ENCODE results near the gene BAG5.

Gene BAG5

DNA sequence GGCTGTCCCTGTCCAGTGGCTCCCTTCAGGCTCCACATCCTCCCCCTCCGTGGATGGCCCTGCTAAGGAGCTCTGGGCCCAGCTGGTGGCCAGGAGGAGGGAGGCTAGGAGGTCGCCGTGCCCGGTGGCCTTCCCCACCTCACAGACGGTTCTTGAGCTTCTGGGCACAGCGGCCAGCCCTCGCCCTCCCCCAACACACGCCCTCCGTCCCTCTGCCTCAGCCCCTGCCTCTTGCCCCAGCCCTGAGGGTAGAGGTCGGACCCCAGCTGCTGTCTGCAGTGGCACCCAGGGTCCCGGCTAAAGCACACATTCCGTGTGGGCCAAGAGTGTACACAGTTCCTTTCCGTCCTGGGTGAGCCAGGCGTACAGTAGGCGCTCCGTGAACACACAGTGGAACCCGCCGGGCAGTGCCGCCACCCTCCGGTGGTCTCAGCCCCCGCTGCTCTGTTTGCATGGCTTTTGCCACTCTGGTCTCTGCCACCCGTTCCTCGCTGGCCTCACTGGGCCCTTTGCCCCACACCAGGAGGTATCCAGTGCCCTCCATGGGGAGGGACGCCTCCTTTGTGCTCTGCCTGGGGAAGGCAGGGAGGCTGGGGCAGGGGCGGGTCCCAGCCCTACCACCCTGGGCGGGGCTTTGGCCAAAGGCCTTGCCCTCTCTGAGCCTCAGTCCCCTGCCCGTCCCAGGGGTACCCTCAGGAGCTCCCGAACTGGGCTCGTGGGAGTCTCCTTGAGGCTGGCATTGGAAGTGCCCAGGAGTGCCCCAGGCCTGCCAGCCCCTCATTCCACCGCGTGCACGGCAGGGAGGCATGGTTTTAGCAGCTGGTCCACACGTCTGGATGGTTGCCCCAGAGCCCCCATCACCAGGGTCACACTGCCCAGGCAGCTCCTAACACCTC lies 20.5 kb downstream of the BAG5 start:
- no peaks in the 10 kb centered on the region for H3K36me3 ChIP-seq (ENCODE audit: low read length)
- H3F3A ChIP-seq (ENCODE audit: insufficient read depth): no peaks in the 10 kb centered on the region
- H3K27ac ChIP-seq (ENCODE audit: low read depth, low read length): no peak overlapping the region
- H3K9me2 ChIP-seq (replicated peaks; ENCODE audit: insufficient read depth, low read length): no peaks in the 10 kb centered on the region
- H3K27me3 ChIP-seq (ENCODE audit: low read length): no peaks in the 10 kb centered on the region
- H4K20me1 ChIP-seq (ENCODE audit: low read depth, low read length): no peaks in the 10 kb centered on the region
- H3K4me2 ChIP-seq (ENCODE audit: low read depth, low read length, poor library complexity, severe bottlenecking): no peak overlapping the region
- H3K4me3 ChIP-seq (ENCODE audit: insufficient read depth, low read length, poor library complexity, severe bottlenecking): no peak overlapping the region
- H3K9me3 ChIP-seq (ENCODE audit: insufficient read depth, low read length): no peaks in the 10 kb centered on the region
- TF ChIP-seq, protein P1, sequence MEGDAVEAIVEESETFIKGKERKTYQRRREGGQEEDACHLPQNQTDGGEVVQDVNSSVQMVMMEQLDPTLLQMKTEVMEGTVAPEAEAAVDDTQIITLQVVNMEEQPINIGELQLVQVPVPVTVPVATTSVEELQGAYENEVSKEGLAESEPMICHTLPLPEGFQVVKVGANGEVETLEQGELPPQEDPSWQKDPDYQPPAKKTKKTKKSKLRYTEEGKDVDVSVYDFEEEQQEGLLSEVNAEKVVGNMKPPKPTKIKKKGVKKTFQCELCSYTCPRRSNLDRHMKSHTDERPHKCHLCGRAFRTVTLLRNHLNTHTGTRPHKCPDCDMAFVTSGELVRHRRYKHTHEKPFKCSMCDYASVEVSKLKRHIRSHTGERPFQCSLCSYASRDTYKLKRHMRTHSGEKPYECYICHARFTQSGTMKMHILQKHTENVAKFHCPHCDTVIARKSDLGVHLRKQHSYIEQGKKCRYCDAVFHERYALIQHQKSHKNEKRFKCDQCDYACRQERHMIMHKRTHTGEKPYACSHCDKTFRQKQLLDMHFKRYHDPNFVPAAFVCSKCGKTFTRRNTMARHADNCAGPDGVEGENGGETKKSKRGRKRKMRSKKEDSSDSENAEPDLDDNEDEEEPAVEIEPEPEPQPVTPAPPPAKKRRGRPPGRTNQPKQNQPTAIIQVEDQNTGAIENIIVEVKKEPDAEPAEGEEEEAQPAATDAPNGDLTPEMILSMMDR (IDR thresholded peaks at IDR 0.05; ENCODE audit: insufficient read depth, low read length, poor library complexity, severe bottlenecking): no peak
- TF ChIP-seq EZH2phosphoT487 (conservative IDR thresholded peaks at IDR 0.05; ENCODE audit: low read length): no peak
- no peaks in the 10 kb centered on the region for H3K79me2 ChIP-seq (ENCODE audit: insufficient read depth, low read length)
- H3K9ac ChIP-seq (ENCODE audit: low read length): no peak overlapping the region
- H2AFZ ChIP-seq (ENCODE audit: low read depth, low read length, severe bottlenecking): no peak overlapping the region

DNA sequence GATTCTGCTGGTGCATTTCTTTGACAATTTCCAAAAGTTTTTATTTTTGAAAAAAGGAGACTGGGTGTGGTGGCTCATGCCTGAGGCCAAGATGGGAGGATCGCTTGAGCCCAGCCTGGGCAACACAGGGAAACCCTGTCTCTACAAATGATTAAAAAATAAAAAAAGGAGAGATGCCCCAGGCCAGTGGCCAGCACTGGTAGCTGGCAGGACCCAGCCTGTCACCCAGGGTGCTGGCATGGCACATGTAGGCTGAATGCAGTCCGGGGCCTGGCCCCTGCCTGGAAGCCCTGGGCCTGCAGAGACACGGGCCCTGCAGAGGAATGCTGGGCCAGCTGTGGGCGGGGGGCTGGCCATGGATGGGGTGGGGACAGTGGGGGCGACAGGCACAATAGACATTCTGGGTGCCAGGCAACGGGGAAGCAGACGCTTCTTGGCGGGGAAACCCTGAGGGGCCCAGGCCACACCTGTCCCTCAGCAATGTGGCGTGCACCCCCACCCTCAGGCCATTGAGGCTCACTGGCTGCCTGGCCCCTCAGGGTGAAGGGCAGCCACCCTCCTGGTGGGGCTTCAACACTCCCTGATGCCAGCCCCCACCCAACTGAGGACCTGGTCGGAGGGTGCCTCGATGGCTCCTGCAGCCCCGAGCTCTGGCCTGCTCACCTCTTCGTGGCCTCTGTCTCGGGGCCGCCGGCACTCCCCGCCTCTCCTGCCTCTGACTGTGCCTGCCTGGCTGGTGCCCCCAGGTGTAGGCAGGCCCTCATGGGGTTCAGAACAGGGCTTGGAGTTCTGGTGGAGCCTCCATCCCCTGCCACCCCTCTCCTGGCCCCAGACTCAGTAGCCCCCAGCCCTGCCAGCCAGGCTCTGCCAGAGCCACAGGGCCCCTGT lies 21.4 kb downstream of the BAG5 start:
- Histone ChIP-seq H3K4me3 (ENCODE audit: insufficient read depth, low read length, poor library complexity, severe bottlenecking) (no peak overlapping the region), H3K9me2 (replicated peaks; ENCODE audit: insufficient read depth, low read length) (no peaks in the 10 kb centered on the region), H3K27me3 (ENCODE audit: low read length) (no peaks in the 10 kb centered on the region), H3K4me2 (ENCODE audit: low read depth, low read length, poor library complexity, severe bottlenecking) (no peak overlapping the region), H3K9ac (ENCODE audit: low read length) (no peak overlapping the region), H3K79me2 (ENCODE audit: insufficient read depth, low read length) (no peaks in the 10 kb centered on the region), H3K9me3 (ENCODE audit: insufficient read depth, low read length) (no peaks in the 10 kb centered on the region), H3K36me3 (ENCODE audit: low read length) (no peaks in the 10 kb centered on the region), H2AFZ (ENCODE audit: low read depth, low read length, severe bottlenecking) (no peak overlapping the region), H3K27ac (ENCODE audit: low read depth, low read length) (no peak overlapping the region), H4K20me1 (ENCODE audit: low read depth, low read length) (no peaks in the 10 kb centered on the region), H3F3A (ENCODE audit: insufficient read depth) (no peaks in the 10 kb centered on the region)
- TF ChIP-seq EZH2phosphoT487 (conservative IDR thresholded peaks at IDR 0.05; ENCODE audit: low read length): no peak
- TF ChIP-seq, protein P1 (IDR thresholded peaks at IDR 0.05; ENCODE audit: insufficient read depth, low read length, poor library complexity, severe bottlenecking): no peak

DNA sequence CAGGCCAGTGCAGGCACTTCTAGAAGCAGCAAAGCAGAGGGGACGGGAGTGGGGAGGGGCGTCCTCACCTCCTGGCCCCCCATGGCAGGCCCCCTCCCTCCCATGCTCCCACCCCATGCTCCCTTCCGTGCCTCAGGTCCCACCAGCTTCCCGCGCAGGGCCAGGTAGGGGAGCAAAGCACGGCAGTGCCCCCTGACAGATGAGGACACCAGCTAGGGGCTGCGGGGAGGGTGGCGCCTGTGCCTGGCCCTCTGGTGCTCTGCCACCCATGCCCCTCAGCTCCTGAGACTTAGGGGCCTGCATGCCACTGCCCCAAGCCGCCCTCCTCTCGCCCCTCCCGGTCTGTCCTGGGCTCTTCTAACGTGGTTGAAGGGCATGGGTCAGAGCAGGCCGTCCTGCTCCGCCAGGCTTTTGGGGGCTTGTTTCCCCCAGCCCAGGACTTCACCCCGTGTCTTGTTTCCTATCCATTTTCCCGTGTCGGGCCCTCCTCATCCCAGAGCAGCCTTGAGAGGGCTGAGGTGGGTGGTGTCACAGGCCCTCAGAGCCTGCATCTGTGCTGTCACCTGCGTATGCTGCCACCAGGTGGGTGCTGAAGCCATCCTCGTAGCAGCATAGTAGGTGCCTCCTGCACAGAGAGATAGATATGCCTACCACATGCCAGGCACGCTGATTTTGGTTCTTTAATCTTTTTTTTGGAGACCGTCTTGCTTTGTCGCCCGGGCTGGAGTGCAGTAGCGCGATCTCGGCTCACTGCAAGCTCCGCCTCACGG lies 23.2 kb downstream of the BAG5 start:
- Histone ChIP-seq H3K79me2 (ENCODE audit: insufficient read depth, low read length) (no peaks in the 10 kb centered on the region), H3K36me3 (ENCODE audit: low read length) (no peaks in the 10 kb centered on the region), H3K4me3 (ENCODE audit: insufficient read depth, low read length, poor library complexity, severe bottlenecking) (no peak overlapping the region), H4K20me1 (ENCODE audit: low read depth, low read length) (no peaks in the 10 kb centered on the region), H3K4me2 (ENCODE audit: low read depth, low read length, poor library complexity, severe bottlenecking) (no peak overlapping the region), H3K9me2 (replicated peaks; ENCODE audit: insufficient read depth, low read length) (no peaks in the 10 kb centered on the region), H2AFZ (ENCODE audit: low read depth, low read length, severe bottlenecking) (no peak overlapping the region), H3K27me3 (ENCODE audit: low read length) (no peaks in the 10 kb centered on the region), H3K27ac (ENCODE audit: low read depth, low read length) (no peak overlapping the region), H3K9me3 (ENCODE audit: insufficient read depth, low read length) (no peaks in the 10 kb centered on the region), H3F3A (ENCODE audit: insufficient read depth) (no peaks in the 10 kb centered on the region), H3K9ac (ENCODE audit: low read length) (no peak overlapping the region)
- TF ChIP-seq, protein P1 (IDR thresholded peaks at IDR 0.05; ENCODE audit: insufficient read depth, low read length, poor library complexity, severe bottlenecking): no peak
- TF ChIP-seq EZH2phosphoT487 (conservative IDR thresholded peaks at IDR 0.05; ENCODE audit: low read length): no peak

All from SU-DHL-6 (cell line).